EH (cell line): ENCODE data around the gene RPA3.

Source experiments
- DNase-seq: peaks from one replicate; pipeline ENCODE4 v3.0.0-alpha.2; 2015; ENCODE audit warnings: low read depth

The RPA3 gene

DNA sequence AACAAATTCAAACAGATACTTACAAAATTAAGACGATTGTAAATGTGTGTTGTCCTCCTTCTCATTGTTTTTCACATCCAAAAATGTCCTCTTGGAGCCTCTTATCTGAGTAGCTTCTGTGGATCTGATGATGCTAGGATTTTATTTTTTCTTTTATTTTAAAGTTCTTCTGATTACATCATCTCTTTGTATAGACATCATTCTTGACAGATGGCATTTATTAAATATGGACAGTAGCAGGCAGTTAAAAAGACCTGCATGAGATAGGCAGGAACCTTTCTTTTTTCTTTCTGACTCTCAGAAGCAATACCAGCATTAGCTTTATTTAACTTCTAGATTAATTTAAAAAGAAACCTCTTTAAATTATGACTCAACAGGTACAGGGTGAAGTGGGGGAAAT is at the start of gene RPA3:
Gene RPA3, minus strand, starts transcription at position 116 of the 400 bp plus-strand sequence. CDS start 78,189 bp downstream, outside the sequence.
- no peak for DNase-seq

DNA sequence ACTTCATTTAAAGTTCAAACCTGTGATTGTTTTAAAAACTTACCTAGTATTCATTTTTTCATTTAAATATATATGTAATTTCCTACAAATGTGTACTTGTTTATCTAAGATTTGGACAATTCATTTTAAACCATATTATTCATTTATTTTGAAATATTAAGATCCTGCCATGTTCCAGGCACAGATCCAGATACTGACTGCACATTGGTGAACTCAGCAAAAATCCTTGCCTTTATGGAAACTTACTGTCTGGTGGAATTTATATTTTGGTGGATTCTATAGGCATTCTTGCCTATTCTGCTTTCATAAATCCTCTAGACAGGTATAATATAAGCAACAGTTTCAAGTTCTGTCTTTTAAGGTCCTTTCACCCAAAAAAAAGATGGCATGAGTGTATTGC is 48.3 kb upstream of the RPA3 start:
- no peak for DNase-seq

DNA sequence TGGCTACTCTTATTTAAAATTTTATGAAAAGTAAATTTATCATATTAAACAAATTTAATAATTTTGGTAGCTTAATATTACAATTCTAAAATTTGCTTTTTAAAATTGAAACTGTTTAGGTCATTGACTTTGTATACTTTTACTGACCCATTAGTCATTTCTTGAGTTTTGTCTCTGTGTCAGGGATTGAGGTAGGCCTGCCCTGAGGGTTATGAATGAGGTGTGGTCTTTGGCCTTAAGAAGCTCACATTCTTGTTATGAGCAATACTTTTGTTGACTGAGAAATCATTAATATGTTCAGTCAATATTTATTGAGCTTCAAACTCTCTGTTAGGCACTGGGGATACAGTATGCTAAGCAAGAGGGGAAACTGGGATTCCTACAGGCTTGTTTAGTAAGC is 47.0 kb upstream of the RPA3 start:
- DNase-seq: no peak

DNA sequence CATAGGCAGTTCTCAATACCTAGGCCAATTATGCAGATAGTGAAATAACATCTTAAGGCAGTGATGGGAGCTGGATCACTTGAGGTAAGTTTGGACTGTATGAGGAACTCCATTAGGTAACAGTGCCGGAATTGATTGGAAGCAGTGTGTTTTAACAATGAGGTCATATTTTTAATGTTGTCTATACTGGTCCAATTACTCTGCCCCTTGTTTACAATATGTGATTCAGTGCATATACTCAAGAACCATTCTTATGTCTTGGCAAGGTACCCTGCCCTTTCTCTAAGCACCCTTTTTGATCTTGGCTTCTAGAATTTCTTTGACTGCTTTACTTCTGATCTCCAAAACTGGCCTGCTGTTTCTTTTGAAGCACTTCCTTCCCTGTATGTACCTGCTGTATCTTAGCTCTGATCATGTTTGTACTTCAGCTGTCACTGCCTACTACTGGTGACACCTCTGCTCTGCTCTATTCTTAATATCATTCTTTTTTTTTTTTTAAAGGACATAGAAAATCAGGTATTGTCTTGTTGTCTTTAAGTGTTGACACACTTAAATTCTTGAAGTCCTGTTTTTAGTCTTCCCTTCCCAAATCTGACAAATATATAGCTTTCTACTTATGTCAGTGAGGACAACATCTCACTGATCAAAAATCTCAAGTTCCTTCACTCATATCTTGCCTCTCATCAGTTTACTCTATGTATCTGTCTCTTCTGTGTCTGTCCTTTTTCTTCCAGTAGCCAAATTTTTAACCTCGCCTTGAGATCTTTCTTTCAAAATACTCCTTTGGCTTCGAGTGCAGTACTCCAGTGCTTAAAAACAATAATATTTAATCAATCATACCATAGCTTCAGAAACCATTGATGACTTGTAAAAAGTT is 46.4 kb upstream of the RPA3 start:
- no peak for DNase-seq

DNA sequence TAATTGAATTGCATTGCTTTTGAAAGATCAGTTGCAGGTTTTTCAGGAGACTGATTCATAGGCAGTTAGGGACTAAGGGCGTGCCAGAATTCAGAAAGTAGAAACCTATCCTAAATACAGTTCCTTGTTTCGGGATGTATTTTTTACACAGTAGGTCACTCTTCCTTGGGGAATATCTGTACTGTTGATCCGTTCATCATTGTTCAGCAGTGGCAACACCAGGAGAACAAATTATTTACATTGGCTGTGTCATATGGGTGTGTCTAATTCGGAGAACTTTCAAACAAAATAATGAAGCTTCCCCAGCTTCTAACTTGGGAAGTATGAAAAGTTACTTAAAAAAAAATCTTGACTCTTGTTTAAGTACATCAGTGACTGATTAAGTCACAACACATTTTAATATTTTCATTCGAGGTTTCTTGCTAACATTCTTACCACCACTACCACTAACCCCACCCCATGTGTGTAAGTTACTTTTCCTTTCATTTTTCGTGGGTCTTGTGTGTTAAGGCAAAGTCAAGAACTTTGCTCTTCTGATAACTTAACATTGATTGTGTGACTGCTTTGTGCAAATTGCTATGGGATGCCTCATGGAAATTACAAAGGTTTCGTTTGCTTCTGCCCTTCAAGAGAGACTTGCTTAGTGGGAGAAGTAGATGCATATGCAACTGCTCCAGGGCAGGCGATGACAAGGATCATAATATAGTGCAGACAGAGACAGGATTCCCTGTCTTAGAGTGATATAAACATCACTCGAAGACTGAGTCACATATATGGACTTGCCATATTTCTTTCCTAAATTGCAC is 43.8 kb upstream of the RPA3 start:
- peak; percentile 40 for DNase-seq

DNA sequence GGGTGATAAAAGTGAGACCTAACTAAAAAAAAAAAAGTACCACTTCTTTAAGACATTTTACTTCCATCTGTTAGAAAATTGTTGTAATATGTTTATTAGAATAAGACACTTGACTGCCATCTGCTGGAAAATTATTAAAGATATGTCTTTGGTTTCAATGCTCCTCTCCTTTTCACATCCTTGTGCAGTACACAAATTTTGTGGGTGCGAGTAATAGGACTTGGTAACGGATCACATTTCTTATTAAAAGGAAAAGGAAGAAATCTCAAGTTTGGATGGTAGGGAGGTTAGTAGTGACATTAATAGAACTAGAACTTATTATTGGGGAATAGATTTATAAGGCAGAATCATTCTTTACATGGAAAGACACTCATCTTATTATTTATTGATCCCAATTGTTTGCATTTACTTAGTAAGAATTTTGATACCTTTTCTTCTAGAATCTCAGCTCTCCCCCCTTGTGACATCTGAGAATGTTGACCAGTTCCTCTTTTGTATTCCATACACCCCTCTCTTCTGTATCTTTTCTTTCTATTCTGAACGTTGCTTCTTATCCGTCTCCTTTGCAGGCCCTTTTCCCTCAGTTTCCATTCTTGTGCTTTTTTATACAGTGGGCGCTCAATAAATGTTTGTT is 43.0 kb upstream of the RPA3 start:
- peak; percentile 64 for DNase-seq

DNA sequence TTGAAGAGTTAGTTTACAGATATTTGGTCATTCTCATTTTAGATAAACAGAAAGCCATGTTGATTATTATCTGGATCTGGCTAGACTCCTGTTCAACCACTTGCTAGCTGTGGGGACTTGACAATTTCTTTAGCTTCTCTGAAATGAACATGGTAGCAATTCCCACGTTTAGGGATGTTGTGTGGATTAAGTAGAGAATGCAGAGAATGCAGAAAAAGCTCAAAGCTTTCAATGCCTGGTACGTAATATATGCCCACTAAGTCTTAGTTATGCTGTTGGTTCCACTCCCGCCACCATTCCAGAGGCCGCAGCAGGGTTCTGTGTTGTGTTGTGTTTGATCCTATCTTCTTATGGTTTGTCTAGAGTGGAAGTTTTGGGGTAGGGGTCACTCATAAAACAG is 39.2 kb upstream of the RPA3 start:
- DNase-seq: no peak

DNA sequence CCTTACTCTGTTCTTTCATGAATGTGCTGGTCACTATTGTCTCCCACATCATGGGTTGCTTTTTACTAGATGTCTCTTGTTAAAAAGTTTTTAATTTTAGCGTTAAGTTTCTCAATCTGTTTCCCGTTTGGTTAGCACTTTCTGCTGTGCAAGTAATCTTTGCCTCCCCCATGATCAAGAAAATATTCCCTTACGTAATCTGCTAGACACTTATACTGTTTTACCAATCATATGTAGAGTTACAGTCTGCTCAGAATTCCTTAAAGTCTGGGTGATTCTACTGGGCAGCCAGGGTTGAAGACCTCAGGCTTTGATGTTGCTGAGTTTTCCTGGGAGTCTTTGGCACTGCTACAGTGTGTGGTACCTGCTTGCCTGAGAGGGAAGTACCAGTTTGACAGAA is 38.2 kb upstream of the RPA3 start:
- no peak for DNase-seq

DNA sequence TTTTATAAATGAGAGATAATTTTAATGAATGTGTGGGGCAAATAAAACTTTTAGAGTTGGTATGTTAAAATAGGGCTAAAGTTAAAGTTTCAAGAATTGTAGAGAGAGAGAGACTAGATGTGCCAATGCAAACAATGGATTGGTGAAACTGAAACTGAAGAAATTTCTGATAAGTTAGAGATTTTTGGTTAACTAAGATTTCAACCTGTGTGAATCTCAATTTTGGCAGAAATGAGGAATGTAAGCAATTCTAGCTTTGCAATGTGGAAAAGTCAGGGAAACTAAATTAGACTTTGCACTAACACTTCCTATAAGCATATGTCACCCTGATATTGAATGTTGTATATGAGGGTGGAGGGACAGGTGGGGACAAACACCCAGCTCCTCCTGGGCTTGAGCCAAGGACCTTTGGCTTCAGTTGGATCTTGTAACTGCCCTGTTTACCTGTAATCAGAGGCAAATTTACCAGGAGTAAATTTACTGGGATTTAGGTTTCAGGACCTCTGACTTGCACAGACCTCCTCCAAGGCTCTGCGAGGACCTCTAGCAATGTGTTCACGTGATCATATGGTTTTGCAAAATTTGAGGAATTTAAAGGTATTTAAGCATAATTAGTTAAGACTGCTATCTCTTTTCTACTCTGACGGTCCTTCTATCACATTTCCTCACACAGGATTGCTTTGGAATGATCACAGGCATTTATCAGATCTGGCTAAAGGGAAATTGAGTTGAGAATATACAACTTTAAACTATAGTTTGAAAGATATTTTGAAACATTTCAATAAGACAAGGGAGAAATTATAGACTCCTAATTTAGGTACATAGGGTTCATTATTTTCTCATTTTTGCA is 33.1 kb upstream of the RPA3 start:
- no peak for DNase-seq

DNA sequence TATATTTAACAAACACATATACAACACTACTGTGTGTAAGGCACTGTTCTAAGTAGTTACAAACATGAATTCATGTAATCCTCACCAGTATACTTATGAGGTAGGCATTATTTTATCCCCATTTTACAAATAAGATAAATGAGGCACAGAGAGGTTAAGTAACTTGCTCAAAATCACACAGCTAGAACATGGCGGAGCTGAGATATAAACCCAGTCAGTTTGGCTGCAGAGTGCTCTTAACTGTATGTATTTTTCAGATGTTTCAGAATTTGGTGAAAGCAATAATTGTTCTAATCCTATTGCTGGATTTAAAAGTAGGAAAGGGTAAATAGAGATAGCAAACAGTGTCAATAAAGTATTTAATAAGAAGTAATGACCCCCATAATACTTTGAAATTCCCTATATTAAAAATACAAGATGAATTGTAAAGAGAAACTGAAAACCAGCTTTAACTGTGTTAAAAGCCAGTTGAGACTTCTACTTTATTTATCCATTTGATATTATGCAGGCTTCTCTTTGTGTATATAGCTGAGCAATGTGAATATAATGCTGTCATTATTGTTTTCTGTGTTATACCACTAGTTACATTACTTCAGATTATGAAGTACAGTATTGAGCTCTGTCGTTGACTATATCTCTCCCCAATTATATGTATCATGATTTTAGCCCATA is 32.3 kb upstream of the RPA3 start:
- no peak for DNase-seq

DNA sequence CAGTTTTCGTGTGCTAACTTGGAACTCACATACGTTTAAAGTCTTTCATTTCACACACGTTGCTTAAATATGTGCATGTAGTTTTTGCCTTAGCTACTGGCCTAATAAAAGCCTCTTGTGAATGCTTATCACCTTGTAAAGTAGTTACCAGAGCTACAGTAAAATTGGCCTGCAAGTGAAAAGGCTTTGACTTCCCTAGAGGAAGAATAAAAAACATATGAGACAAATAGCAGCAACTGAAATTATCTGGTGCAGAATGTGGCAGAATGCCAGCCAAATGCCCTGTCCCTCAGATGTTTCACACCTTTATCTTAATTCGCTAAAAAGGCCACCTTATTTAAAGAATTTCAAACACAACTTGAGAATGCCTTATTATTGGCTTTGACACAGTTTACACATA is 28.1 kb upstream of the RPA3 start:
- no peak for DNase-seq

DNA sequence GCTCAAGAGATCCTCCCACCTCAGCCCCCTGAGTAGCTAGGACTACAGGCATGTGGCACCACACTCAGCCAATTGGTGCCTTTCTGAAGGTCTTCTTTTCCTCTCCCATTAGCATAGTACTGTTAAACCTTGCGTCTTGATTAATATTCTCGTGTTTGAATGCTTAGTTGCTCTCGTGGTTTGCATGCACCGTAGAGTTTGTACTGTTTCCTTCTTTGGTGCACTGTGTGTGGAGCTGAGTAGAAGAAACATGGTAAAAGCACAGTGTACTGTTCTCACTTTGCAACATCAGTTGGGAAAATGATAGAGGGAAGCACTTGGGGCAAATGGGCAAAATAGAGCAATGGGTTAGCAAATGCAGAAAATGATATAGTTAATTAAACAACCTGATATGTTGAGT is 27.6 kb upstream of the RPA3 start:
- DNase-seq: no peak

DNA sequence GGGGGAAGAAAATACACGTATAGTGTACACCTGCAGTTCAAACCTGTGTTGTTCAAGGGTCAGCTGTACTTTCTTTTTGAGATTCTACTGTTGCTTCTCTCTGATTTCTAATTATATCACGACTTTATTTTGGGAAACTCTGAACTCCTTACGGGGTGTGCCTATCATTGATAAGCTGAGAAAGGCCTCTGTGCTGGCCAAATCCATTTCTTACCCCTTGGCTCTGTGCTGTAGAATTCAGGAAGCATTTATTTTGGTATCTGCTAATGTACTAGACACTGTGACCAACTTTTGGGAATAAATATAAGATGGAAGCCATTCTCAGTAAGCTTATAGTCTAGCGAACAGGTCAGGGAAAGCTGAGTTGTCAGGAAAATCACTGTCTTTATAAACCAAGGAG is 26.9 kb upstream of the RPA3 start:
- DNase-seq: no peak

DNA sequence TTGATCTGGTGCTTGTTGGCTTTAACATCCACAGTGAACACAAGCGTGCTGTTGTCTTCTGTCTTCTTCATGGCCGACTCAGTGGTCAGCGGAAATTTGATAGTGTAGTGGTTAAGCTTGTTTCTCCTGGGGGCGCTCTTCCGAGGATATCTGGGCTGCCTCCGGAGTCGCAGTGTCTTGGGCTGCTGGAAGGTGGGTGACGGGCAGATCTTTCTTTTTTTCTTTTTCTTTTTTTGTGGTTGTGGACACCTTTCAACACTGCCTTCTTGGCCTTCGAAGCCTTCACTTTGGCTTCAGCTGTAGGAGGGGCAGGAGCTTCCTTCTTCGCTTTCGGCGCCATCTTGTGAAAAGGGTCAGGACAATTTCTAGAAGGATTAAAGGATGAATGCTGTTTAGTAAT is 23.8 kb upstream of the RPA3 start:
- no peak for DNase-seq

DNA sequence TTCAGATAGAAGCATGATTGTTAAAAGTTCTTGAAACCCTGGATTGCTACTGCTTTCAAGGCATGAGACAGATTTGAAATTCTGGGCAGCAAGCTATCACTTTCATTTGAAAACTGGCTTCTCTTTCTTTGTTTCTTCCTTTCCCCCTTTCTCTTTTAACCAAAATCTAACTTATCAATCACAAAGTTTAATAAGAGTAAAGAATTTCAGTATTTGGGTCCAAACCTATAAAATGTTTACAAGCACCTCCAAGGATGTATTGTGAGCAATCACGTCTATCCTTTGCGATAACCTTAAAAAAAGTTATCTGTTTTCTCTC is 21.6 kb upstream of the RPA3 start:
- DNase-seq: no peak

DNA sequence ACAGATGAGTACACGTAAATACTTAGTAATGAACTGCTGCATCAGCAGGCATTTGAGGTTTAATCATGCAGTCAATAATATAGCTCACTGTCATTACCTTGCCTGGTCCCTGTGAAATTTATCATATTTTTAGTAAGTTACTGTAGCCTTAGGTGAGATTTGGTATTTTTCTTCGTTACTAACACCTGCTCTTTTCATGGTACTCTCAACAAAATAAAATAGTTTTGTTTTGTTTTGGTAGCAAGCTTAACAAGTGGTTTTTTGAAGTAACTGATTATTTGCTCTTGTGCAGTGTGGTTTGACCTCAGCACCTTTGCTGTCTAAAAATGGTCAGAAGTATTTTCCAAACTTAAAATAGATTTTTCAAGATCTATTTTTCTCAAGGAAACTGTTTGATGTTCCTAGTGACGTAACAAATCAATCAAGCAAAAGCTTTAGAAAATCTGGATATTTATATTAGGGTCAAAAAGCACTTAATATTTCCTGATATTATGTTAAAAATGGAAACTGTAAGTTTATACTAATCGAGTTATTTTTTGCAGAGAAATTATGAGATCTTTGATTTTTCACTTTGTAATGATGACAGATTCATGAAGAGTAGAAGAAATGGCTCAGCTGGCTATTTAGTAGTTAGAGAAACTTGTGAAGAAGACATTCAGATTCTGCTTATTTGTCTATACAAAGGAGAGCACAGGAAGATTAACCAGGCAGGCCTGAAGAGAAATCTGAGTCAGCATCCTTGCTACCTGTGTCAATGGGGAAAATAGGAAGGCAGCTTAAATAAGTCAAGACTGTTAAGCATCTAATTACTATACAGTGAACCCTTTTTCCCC is 21.0 kb upstream of the RPA3 start:
- no peak for DNase-seq

DNA sequence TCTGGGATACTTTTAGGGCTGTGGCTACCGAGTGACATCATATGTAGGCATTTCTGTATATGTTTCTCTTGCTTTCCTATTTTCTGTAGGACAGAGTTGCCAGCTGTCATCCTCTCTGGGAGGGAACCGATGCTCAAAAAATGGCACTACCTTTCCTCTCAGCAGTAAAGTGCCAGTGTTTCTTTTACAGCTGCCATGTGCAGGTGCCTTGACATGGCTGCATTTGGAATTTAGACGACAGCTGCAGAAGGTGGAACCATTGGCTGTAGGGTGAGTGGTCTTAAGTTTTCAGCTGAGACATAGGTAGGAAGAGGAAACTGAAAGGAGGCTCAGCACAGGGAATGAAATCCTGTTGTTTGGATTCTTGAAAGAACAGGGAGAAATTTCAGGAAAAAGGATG is 20.2 kb upstream of the RPA3 start:
- DNase-seq: no peak

DNA sequence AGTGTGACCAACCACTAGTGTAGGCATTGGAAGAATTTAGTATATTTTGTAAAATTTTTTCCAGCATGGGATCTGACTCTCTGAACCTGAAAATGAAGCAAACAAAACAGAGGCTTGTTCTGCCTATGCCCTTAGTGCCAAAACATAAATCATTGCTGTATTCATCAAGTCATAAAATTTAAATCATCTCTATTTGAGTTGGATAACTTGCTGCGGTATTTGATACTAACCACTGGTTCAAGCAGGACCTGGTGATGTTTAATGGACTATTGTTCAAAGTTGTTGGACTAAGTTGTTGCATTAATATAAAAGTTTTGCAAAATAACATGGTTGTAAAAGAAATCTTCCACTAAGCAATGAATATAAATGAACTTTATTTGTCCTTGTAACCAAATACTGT is 19.8 kb upstream of the RPA3 start:
- no peak for DNase-seq

DNA sequence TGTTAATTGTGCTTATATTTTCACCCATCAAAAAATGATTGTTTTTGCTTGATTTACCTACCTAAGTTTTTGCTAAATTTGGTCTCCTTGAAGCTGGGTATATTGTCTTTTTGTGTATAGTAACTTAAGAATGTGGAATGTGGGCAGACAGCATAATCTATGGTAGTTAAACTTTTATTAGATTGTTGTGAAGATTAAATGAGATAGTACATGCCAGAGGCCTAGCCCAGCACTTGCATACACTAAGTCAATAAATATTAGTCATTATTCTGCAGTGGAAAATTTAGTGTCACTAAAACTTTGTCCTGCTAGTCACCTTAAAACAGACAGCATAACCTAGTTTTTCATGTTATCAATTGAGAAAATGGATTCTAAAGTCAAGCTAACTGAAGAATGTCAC is 19.3 kb upstream of the RPA3 start:
- peak; percentile 45 for DNase-seq

DNA sequence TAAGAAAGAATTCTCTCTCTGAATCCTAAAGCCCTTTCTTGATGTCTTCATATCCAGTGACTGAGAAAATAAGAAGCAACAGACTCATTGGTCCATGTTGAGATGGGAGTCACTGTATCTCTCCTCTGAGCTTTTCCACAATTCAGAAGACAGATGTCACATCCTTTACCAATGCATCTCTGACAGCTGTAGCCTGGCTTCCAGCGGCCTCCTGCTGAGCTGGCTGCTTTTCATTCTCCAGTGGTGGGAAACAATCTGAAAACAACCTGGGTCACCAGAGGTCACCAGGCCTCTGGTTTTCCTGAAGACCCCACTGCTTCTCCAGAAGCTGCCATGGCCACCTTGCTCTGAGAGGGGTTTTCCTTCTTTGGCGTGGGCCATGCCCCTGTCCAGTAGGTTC is 18.3 kb upstream of the RPA3 start:
- peak; percentile 14 for DNase-seq
